HTERT RPE-1 (cell line): ENCODE measurements around the gene CYB561D1.

Experiments used
- in situ Hi-C: fragments of 300-500 bp; cut with MboI; formaldehyde crosslinking; loops from 4 replicates; pipeline ENCODE4 v1.14.3; 2020; ENCODE audit warnings: low sequenced_read_pairs

The CYB561D1 gene

DNA sequence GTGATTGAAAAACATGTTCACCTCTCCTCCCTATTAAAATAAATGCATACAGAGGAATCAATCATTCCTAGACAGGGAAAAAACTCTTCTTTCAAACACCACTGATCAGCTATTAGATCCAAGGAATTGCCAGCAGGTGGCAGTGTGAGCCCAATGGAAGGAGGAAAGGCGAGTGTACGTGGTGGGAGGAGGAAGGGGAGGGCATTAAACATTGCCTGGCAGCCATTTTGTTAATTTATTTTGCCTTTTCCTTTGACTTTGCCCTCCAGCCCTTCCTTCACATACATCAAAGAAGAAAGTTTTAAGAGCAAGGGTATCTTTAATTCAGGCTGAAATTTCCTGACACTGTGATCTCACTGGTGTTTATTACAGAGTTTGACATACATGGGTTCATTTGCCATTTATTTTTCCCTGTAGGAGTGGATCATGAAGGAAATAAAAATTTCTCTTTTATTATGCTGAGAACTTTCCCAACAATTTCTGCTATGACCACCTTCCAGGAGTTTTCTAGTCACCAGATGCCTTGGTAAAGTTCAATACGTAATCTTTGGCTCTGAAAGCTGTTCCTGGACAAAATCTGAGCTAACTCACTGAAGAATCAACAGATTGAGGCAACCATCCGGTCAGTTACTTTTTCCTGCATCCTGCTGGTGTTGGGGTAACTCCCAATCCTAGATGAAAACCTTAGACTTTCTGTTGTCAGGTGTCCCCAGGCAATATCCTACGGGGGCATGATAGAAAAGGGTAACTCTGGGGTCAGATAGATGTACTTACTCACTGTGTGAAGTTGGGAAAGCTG is 52.6 kb downstream of the CYB561D1 start:
- in situ Hi-C loops = no loop called here

DNA sequence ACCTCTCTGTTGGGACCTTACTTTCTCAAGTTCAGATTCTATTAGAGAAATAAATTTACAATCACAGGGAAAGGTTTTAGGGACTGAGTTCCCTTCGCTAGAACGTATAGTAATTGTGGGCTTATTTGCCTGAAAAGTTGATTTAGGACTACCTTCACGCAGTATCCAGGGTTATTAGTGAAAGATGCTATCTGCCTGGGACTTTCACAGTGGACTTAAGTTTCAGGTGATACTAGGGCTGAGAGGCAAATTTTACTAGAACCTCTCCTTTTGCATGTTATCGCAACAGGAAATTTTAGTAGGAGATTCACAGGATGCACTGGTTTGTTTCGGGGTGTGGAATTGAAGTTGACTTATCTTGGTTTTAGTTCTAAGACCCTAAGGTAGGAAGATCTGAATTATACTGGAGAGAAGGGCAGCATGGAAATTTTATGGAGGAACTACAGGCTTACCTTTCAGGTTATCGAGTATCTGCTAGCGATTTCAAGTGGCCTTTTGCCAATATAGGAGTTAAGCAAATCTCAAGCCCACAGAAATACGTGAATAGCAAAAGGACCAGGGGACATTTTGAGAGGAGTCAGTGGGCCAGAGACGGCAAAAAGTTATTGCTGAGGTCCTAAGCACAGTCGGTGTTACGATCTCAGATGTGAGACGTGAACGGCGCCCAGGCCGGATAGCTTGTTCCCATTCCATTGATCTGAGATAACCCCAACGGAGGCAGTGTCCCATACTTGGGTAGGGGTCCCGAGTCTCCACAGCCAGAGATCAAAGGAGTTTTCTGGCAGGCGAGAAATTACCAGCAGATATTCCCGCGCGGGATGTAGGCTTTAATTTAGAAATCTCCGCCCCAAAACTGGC is 53.8 kb downstream of the CYB561D1 start:
- in situ Hi-C loops = no loop called here

DNA sequence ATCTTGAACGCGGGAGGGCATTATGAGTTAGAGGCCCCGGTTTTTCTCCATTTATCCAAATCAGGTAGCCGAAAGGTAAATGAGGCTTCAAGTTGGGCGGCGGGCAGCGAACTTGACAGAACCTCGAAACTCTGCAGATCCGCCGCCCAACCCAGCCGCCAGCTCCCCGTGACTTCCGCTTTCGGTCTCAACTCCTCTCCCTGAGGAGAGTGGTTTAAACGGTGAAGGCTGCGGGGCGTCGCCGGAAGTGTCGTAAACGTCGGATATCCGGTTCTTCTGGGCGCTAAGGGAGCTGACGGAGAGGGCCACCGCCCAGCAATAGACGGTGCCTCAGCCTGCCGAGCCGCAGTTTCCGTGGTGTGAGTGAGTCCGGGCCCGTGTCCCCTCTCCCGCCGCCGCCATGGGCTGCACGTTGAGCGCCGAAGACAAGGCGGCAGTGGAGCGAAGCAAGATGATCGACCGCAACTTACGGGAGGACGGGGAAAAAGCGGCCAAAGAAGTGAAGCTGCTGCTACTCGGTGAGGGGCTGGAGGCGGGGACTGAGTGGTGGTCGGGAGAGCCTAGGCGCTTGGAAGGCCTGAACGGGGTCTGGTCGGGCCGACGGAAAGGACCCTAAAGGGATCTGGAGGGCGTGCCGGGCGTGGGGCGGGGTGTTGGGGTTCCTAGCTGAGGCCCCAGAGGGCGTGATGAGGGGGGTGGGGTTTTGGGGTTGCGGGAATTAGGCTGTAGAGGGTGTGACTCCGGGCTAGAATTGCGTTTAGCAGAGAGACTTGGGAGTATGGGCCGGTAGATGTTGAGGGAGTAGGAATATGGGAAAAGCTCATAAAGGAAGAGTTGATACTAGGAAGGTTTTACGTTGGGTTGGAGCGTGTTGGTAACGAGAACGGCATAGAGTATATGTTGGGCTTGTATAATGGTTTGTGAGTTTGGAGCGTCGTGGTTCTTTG is 54.7 kb downstream of the CYB561D1 start, which contains the start of gene GNAI3:
Gene GNAI3, plus strand, starts transcription at position 295 of the 947 bp plus-strand sequence. Its CDS starts 106 bp downstream, at position 401.
- in situ Hi-C loops = no loop called here
